Mesenchymal stem cell (in vitro differentiated cells and primary cell): ENCODE measurements around the gene STARD3.

Experiments
- DNase-seq: peaks from one replicate; pipeline ENCODE4 v3.0.0-alpha.2; 2013
- H2AFZ ChIP-seq: one replicate; pipeline ENCODE4 v1.6.1; 2013; ENCODE audit warnings: low read depth, mild to moderate bottlenecking, control low read depth, inconsistent platforms, low read length, moderate library complexity
- H2AK5ac ChIP-seq: 2 replicates; pipeline ENCODE4 v1.6.1; 2013; ENCODE audit warnings: low read length, moderate library complexity, mild to moderate bottlenecking, inconsistent platforms; ENCODE audit not compliant: severe bottlenecking
- H2BK120ac ChIP-seq: one replicate; pipeline ENCODE4 v1.6.1; 2013; ENCODE audit warnings: low read depth, mild to moderate bottlenecking, inconsistent platforms, low read length, moderate library complexity
- H2BK12ac ChIP-seq, 2 experiments: one replicate each; pipeline ENCODE4 v1.6.1; 2013; ENCODE audit warnings: inconsistent platforms in 2 of 2, low read length in 2 of 2, mild to moderate bottlenecking in 2 of 2, moderate library complexity in 2 of 2, control low read depth in 1 of 2
- H2BK15ac ChIP-seq: one replicate; pipeline ENCODE4 v1.6.1; 2013; ENCODE audit warnings: mild to moderate bottlenecking, low read depth, inconsistent platforms; ENCODE audit not compliant: poor library complexity, severe bottlenecking
- H2BK5ac ChIP-seq: 2 replicates; pipeline ENCODE4 v1.6.1; 2013; ENCODE audit warnings: low read depth, mild to moderate bottlenecking, low read length, control low read depth, inconsistent platforms; ENCODE audit not compliant: poor library complexity, severe bottlenecking
- H3K14ac ChIP-seq, 2 experiments: one replicate each; pipeline ENCODE4 v1.6.1; 2013; ENCODE audit warnings: inconsistent platforms in 2 of 2, low read length in 2 of 2, control low read depth in 1 of 2, mild to moderate bottlenecking in 1 of 2, moderate library complexity in 1 of 2
- H3K18ac ChIP-seq, 2 experiments: one replicate each; pipeline ENCODE4 v1.6.1; 2013; ENCODE audit warnings: inconsistent platforms in 2 of 2, low read length in 2 of 2, control low read depth in 1 of 2, low read depth in 1 of 2, mild to moderate bottlenecking in 1 of 2
- H3K23ac ChIP-seq, 2 experiments: one replicate each; pipeline ENCODE4 v1.6.1; 2013; ENCODE audit warnings: inconsistent platforms in 2 of 2, low read length in 2 of 2, mild to moderate bottlenecking in 2 of 2, moderate library complexity in 2 of 2, control low read depth in 1 of 2
- H3K27ac ChIP-seq: 2 replicates; pipeline ENCODE4 v1.5.1; 2013; ENCODE audit warnings: mild to moderate bottlenecking, moderate library complexity, low read length, control low read depth, inconsistent platforms; ENCODE audit not compliant: poor library complexity, severe bottlenecking
- H3K27me3 ChIP-seq, 2 experiments: 2 replicates each; pipeline versions ENCODE4 v1.6.1 to v1.7.0; 2013; ENCODE audit warnings: low read length in 2 of 2, mild to moderate bottlenecking in 2 of 2, moderate library complexity in 2 of 2, control low read depth in 1 of 2, inconsistent platforms in 1 of 2; ENCODE audit not compliant: control insufficient read depth in 1 of 2, insufficient read depth in 1 of 2
- H3K36me3 ChIP-seq, 2 experiments: 2 replicates each; pipeline versions ENCODE4 v1.6.1 to v1.7.0; 2013; ENCODE audit warnings: low read length in 2 of 2, control low read depth in 1 of 2, inconsistent platforms in 1 of 2, low read depth in 1 of 2, mild to moderate bottlenecking in 1 of 2; ENCODE audit not compliant: insufficient read depth in 2 of 2, control insufficient read depth in 1 of 2
- H3K4ac ChIP-seq, 2 experiments: one replicate each; pipeline ENCODE4 v1.6.1; 2013; ENCODE audit warnings: inconsistent platforms in 2 of 2, low read length in 2 of 2, mild to moderate bottlenecking in 2 of 2, moderate library complexity in 2 of 2, control low read depth in 1 of 2, low read depth in 1 of 2
- H3K4me1 ChIP-seq: 2 replicates; pipeline ENCODE4 v1.6.1; 2013; ENCODE audit warnings: low read depth, low read length, control low read depth; ENCODE audit not compliant: control insufficient read depth, insufficient read depth
- H3K4me2 ChIP-seq: 2 replicates; pipeline ENCODE4 v1.6.1; 2013; ENCODE audit warnings: low read length, mild to moderate bottlenecking, inconsistent platforms; ENCODE audit not compliant: poor library complexity, severe bottlenecking
- H3K4me3 ChIP-seq, 2 experiments: 2 replicates each; pipeline versions ENCODE4 v1.5.1 to v1.7.0; 2013; ENCODE audit warnings: low read length in 2 of 2, mild to moderate bottlenecking in 2 of 2, control low read depth in 1 of 2, low read depth in 1 of 2; ENCODE audit not compliant: insufficient read depth in 1 of 2
- H3K79me1 ChIP-seq: replicated peaks from 2 replicates; pipeline ENCODE4 v1.6.1; 2013; ENCODE audit warnings: mild to moderate bottlenecking, control low read depth, low read length, inconsistent platforms; ENCODE audit not compliant: poor library complexity, severe bottlenecking
- H3K9ac ChIP-seq: 2 replicates; pipeline ENCODE4 v1.7.0; 2013; ENCODE audit warnings: mild to moderate bottlenecking, low read length, moderate library complexity
- H3K9me3 ChIP-seq: 2 replicates; pipeline ENCODE4 v1.7.0; 2013; ENCODE audit warnings: mild to moderate bottlenecking, low read length; ENCODE audit not compliant: control insufficient read depth
- H4K8ac ChIP-seq: one replicate; pipeline ENCODE4 v1.6.1; 2013; ENCODE audit warnings: inconsistent platforms, mild to moderate bottlenecking, low read length, moderate library complexity
- H4K91ac ChIP-seq: one replicate; pipeline ENCODE4 v1.6.1; 2013; ENCODE audit warnings: mild to moderate bottlenecking, low read length, inconsistent platforms
- WGBS: methylation state at CpG from one replicate; pipeline ENCODE4 v1.1.7; 2013; ENCODE audit warnings: mixed read lengths; 5-methylcytosine and 5-hydroxymethylcytosine counted together

Gene STARD3

DNA sequence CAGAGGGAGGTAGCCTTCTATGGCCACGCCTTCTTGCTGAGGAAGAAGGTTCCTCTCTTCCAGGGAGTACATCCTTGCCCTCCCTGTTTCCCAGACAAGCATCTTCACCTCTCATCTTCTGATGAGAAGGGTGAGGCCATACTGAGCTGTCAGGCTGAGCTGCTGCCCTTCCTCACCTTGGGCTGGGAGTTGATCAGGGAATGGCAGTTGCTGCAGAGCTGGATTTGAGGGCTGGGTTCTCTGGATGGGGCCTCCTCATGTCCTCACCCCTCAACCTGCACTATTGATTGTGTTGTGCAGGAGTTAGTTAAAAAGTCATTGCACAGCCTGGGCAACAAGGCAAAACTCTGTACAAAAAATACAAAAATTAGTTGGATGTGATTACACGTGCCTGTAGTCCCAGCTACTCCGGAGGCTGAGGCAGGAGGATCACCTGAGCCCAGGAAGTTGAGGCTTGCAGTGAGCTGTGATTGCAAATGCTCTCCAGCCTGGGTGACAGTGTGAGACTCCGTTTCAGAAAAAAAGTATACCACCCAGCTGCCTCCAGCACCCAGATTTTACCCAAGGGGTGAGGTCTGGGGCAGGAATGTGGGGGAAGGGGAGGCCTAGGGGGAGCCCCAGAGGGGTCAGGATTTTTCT is 65.0 kb downstream of the STARD3 start:
- 89% methylated on average over 3 of the region's 4 CpGs for WGBS
- Histone ChIP-seq H2AFZ (no peak overlapping the region), H4K8ac (no peak overlapping the region)

DNA sequence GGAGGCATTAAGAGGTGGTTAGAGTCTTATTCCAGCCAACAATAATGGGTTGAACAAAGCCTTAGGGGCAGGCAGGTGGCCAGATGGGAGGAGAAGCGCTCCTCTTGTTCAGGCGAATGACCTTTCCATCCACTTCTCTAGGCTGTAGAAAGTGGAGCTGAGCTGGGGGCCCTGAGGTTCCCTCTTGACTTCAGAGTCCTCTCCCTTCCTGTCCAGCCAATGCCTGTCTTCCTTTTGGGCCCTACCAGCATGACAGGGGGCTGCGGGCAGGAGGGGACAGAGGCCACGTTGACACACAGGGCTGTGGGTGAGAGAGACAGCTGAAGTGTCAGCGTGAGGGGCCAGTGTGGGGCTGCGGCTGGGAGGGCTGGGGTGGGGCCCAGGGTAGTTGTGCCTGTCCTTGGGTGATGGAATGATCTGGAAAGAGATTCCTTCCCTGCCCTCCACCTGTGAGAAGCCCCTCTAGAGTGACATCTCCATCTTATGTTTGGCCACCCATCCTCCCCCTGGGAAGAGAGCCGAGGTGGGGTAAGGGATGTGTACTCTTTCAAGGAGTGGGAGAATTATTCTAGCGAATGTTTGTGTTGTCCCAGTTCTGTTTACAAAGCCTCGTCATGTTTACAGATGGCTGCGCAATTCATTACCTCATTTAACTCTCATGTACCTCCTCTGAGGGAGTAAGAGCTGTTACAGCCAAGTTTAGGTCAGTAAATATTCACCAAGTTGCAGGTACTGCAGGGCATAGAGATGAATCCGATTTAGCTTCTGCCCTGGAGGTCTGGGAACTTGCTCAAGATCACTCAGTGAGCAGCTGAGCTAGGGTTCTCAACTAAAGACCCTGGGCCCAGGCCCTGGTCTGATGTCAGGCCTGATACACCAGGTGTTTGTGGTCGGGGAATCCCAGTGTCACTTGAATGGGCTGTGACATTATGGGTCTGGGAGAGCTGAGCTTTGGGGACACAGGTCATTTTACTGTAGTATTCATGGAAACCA is 66.3 kb downstream of the STARD3 start:
- H3K27ac ChIP-seq: no peak overlapping the region
- no peak overlapping the region for H3K9ac ChIP-seq
- H4K91ac ChIP-seq: peak overlapping the region; percentile 61
- peak overlapping the region; percentile 36 for H4K8ac ChIP-seq
- no peak overlapping the region for H2BK15ac ChIP-seq
- no peak overlapping the region for H3K23ac ChIP-seq
- H3K18ac ChIP-seq: no peak overlapping the region
- peak; percentile 77 for DNase-seq
- no peak overlapping the region for H3K14ac ChIP-seq
- no peaks in the 10 kb centered on the region for H3K27me3 ChIP-seq
- H2BK120ac ChIP-seq: no peak overlapping the region
- peaks cover 12 to 46% of the 10 kb centered on the region in 2 experiments for H3K36me3 ChIP-seq
- peaks cover 52% of the 10 kb centered on the region for H3K79me1 ChIP-seq
- no peak overlapping the region for H3K4me2 ChIP-seq
- H3K4me1 ChIP-seq: peaks cover 36% of the 10 kb centered on the region
- WGBS: 70% methylated on average over 8 of the region's 12 CpGs
- H2AK5ac ChIP-seq: no peak overlapping the region
- no peak overlapping the region for H2BK12ac ChIP-seq
- H2BK5ac ChIP-seq: no peak overlapping the region
- H3K4ac ChIP-seq: no peak overlapping the region
- H3K4me3 ChIP-seq: no peak overlapping the region
- H3K9me3 ChIP-seq: no peaks in the 10 kb centered on the region
- no peak overlapping the region for H2AFZ ChIP-seq

More for the DNA sequence above, 65.0 kb downstream of the STARD3 start:
- no peak overlapping the region for H2BK120ac ChIP-seq
- H3K4me3 ChIP-seq: peak overlapping the region in 1 of 2 experiments; percentile 83
- no peak overlapping the region for H3K9ac ChIP-seq
- H3K36me3 ChIP-seq: peaks cover 1 to 35% of the 10 kb centered on the region in 2 experiments
- no peak overlapping the region for H2AK5ac ChIP-seq
- H3K14ac ChIP-seq: peak overlapping the region in 1 of 2 experiments; percentile 18
- H3K79me1 ChIP-seq: peaks cover 42% of the 10 kb centered on the region
- H3K4me1 ChIP-seq: peaks cover 36% of the 10 kb centered on the region
- no peak overlapping the region for H2BK15ac ChIP-seq
- H2BK5ac ChIP-seq: no peak overlapping the region
- no peak overlapping the region for H4K91ac ChIP-seq
- H3K4me2 ChIP-seq: peak overlapping the region; percentile 91
- no peak overlapping the region for H3K27ac ChIP-seq
- H3K27me3 ChIP-seq: no peaks in the 10 kb centered on the region
- no peak overlapping the region for H3K18ac ChIP-seq
- H3K23ac ChIP-seq: no peak overlapping the region
- no peak overlapping the region for H2BK12ac ChIP-seq
- no peak overlapping the region for H3K4ac ChIP-seq
- H3K9me3 ChIP-seq: no peaks in the 10 kb centered on the region
- DNase-seq: no peak

DNA sequence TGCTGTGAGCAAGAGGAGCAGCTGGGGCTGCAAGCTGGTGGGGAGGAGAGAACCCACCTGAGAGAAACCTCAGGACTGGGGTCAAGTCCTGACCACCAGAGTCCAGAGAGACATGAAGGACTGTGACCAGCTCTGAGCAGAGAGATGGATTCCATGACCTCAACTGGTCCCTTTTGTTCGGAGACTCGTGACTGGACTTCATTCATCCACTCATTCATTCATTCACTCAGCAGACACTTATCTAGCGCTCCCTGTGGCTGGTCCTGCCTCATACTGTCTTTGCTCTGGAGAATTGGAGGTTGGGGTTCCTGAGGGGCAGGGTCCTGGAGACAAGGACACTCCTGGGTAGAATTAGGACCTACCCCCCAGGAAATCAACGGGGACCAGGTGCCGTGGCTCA is 67.0 kb downstream of the STARD3 start:
- no peak overlapping the region for H3K14ac ChIP-seq
- H4K8ac ChIP-seq: no peak overlapping the region
- no peak overlapping the region for H2BK12ac ChIP-seq
- H3K4me3 ChIP-seq: no peak overlapping the region
- DNase-seq: no peak
- 100% methylated on average over 4 of the region's 5 CpGs for WGBS
- peaks cover 19 to 53% of the 10 kb centered on the region in 2 experiments for H3K36me3 ChIP-seq
- H3K27me3 ChIP-seq: no peaks in the 10 kb centered on the region
- peaks cover 36% of the 10 kb centered on the region for H3K4me1 ChIP-seq
- no peak overlapping the region for H3K23ac ChIP-seq
- H3K4me2 ChIP-seq: no peak overlapping the region
- H3K9ac ChIP-seq: no peak overlapping the region
- H3K18ac ChIP-seq: no peak overlapping the region
- no peaks in the 10 kb centered on the region for H3K9me3 ChIP-seq
- H4K91ac ChIP-seq: no peak overlapping the region
- no peak overlapping the region for H2BK5ac ChIP-seq
- no peak overlapping the region for H2AFZ ChIP-seq
- H3K4ac ChIP-seq: no peak overlapping the region
- H3K27ac ChIP-seq: no peak overlapping the region
- H2BK15ac ChIP-seq: no peak overlapping the region
- H2AK5ac ChIP-seq: no peak overlapping the region
- no peak overlapping the region for H2BK120ac ChIP-seq
- H3K79me1 ChIP-seq: peaks cover 58% of the 10 kb centered on the region
